Stimulated activated effector memory CD8-positive, alpha-beta T cell treated with anti-CD3 and anti-CD28 coated beads, Interleukin-12 subunit alpha, Interleukin-12 subunit beta, amount 100 ng/mL, for 72 hours (primary cell): ENCODE results near the gene SUMO3.

Experiments used
- ATAC-seq: fragments of 150-1000 bp; cut with Tn5 transposase; 2 replicates; pipeline ENCODE4 v1.10.0; 2021
- DNase-seq, 2 donors: peaks; one replicate each; pipeline ENCODE4 v3.0.0; 2021 to 2022; ENCODE audit warnings: low spot score in 2 of 2
- H3K27ac Mint-ChIP-seq: one replicate; pipeline ENCODE4 v1.8.0; 2022; ENCODE audit warnings: mild to moderate bottlenecking, mixed read lengths
- H3K36me3 Mint-ChIP-seq: one replicate; pipeline ENCODE4 v1.8.0; 2022; ENCODE audit warnings: mild to moderate bottlenecking, mixed read lengths
- H3K4me1 Mint-ChIP-seq: one replicate; pipeline ENCODE4 v1.8.0; 2022; ENCODE audit warnings: mixed read lengths
- H3K4me3 Mint-ChIP-seq: one replicate; pipeline ENCODE4 v1.8.0; 2022; ENCODE audit warnings: mild to moderate bottlenecking, mixed read lengths
- H3K9me3 Mint-ChIP-seq: one replicate; pipeline ENCODE4 v1.8.0; 2022; ENCODE audit warnings: mixed read lengths

Gene SUMO3

GRCh38 chr21:44766818-44767354 is 51.0 kb downstream of the SUMO3 start:
- ATAC-seq (no peak), DNase-seq (no peak)
- no peak overlapping the region for H3K4me3 Mint-ChIP-seq
- peaks cover 34% of the 10 kb centered on the region for H3K36me3 Mint-ChIP-seq
- H3K4me1 Mint-ChIP-seq = peaks cover 26% of the 10 kb centered on the region
- no peaks in the 10 kb centered on the region for H3K9me3 Mint-ChIP-seq
- peak overlapping the region; percentile 90 for H3K27ac Mint-ChIP-seq

DNA sequence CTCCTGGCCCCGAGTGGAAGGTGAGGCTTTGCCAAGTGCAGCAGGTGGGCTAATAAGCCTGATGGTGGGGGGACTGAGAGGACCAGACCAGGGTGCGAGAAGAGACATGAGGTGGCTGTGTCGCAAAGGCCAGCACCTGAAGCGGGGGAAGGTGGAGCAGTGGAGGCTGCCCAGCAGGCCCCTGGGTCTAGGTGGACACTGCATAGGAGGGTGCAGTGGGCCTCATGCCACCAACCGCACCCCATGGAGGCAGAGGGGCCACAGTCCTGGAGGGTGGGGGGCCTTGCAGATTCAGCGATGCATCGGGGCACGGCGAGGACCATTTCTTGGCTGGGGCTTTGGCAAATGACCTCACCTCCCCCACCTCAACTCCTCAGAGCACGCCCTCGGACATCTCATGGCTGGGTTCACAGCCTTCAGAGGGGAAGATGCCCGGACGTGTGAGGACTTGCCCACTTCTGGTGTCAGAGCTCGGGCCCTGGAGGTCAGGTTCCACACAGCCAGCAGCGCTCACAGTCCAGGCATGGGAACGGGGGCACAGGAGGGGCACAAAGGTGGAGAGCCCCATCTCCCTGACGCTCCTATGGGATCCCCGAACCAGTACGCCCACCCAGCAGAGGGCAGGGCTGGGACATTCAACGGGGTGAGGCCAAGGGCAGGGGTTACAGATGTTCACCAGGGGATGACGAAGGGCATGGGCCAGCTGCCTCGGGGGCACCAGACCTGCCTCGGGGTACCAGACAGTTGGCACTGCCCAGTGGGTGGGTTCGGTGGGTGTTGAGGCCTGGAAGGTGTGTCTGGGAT is 51.6 kb downstream of the SUMO3 start:
- ATAC-seq (no peak), DNase-seq (no peak)
- Mint-ChIP-seq H3K36me3 (peaks cover 30% of the 10 kb centered on the region), H3K9me3 (no peaks in the 10 kb centered on the region), H3K4me3 (peak overlapping the region; percentile 61), H3K4me1 (peaks cover 26% of the 10 kb centered on the region), H3K27ac (peak overlapping the region; percentile 90)

DNA sequence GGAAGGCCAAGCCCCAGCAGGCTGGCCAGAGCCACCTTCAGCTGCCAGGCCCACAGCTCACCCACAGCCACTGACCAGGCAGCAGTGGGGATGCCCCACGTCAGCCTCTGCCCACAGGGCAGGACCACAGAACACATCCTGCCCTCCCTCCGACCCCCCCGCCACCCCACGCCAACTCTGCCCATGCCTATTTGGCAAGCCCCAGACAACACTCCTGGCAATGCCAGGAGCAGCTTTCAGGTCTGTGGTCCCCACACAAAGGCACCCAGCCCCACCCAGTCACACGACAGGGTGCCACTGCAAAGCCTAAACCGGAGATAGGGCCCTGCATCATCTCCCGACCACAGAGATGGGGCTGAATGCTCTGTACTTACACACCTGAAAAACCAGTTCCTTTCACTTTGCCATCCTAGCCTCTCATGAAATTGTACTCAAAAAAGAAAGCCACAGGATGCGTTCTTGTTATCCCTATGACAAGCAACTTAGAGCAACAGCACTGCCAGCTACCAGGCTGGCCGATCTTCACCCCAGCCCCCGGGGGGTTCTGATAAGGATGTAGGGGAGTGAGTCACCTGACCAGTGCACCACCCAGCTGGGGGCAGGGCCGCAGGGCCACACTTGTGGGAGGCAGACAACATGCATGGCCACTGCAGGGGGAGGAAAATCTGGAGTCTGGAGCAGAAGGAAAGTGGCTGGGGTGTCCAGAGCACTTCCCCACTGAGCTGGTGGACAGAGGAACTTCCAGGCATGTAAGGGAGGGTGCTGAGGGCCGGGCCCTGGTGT is 52.4 kb downstream of the SUMO3 start:
- H3K4me1 Mint-ChIP-seq = peaks cover 26% of the 10 kb centered on the region
- DNase-seq = no peak
- peak; percentile 76 for ATAC-seq
- no peaks in the 10 kb centered on the region for H3K9me3 Mint-ChIP-seq
- peak overlapping the region; percentile 61 for H3K4me3 Mint-ChIP-seq
- peaks cover 22% of the 10 kb centered on the region for H3K36me3 Mint-ChIP-seq
- H3K27ac Mint-ChIP-seq = peak overlapping the region; percentile 90

GRCh38 chr21:44764319-44765230 is 53.3 kb downstream of the SUMO3 start:
- ATAC-seq = no peak
- Mint-ChIP-seq H3K9me3 (no peaks in the 10 kb centered on the region), H3K27ac (peak overlapping the region; percentile 90), H3K4me3 (peak overlapping the region; percentile 61), H3K4me1 (peaks cover 26% of the 10 kb centered on the region), H3K36me3 (peaks cover 14% of the 10 kb centered on the region)
- DNase-seq = no peak

GRCh38 chr21:44763451-44764318 is 54.2 kb downstream of the SUMO3 start:
- ATAC-seq (no peak), DNase-seq (no peak)
- H3K36me3 Mint-ChIP-seq = peaks cover 5% of the 10 kb centered on the region
- peaks cover 26% of the 10 kb centered on the region for H3K4me1 Mint-ChIP-seq
- H3K9me3 Mint-ChIP-seq = no peaks in the 10 kb centered on the region
- no peak overlapping the region for H3K4me3 Mint-ChIP-seq
- H3K27ac Mint-ChIP-seq = no peak overlapping the region

GRCh38 chr21:44763050-44763378 is 54.8 kb downstream of the SUMO3 start:
- Mint-ChIP-seq H3K27ac (no peak overlapping the region), H3K4me1 (peaks cover 26% of the 10 kb centered on the region), H3K9me3 (no peaks in the 10 kb centered on the region), H3K4me3 (no peak overlapping the region), H3K36me3 (no peaks in the 10 kb centered on the region)
- ATAC-seq = no peak
- no peak for DNase-seq

DNA sequence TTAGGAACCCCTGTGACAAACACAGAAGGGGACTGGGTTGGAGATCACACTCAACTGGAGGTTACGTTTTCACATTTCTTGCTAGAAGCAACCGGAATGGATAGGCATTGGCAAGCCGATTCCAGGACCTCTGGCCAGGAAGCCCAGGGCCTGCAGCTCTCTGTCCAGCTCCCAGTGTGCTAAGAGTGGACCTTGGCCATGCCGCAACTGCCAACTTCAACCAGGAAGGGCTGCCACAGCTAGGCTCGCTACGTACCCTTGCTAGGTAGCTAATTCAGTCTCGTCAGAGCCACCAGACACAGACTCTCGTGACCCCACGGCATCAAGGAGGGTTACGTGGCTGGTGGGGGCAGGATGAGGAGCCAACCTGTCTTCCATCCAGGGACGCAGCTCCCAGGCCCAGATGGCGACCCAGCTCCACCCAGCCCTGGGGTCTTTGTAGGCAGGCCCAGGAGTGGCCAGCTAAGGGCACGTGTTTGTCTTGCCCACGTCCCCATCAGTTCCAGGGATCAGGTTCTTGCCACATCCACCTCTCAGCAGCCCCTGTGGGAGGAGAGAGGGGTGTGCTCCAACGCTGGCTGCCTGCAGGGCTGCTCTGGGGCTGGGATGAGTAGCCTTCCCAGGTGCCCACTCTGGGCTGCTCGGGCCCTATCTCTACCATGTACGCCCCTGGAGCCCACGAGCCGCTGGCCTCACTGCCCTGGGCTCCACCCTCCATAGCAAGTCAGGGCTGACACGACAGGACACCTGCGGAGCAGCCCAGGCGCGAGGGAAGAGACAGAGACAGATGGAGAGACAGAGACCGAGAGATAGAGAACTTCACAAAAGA is 55.4 kb downstream of the SUMO3 start:
- ATAC-seq (no peak), DNase-seq (no peak)
- Mint-ChIP-seq H3K4me3 (no peak overlapping the region), H3K4me1 (peaks cover 24% of the 10 kb centered on the region), H3K9me3 (no peaks in the 10 kb centered on the region), H3K27ac (no peak overlapping the region), H3K36me3 (no peaks in the 10 kb centered on the region)

DNA sequence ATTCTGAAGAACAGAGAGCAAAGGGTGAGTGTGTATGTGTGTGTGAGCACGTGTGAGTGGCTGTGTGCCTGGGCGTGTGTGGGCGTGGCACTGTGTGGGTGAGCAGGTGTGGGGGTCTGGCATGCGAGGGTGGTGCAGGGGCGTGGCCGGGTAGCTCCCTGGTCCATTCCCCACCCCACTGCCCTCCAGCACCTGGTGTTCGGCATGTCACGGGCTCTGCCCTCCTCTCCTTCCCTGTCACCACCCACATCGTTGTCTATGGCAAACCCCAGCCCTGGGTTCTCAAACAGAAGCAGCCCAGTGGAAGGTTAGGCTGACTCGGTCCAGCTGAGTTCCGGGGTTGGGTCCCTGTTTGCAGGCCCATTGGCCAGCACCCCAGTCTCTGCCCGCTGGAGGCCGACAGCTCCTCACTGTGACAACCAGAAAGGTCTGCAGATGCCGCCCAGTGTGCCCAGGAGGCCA is 56.1 kb downstream of the SUMO3 start:
- no peak for DNase-seq
- Mint-ChIP-seq H3K4me1 (peaks cover 18% of the 10 kb centered on the region), H3K27ac (no peak overlapping the region), H3K4me3 (no peak overlapping the region), H3K36me3 (no peaks in the 10 kb centered on the region), H3K9me3 (no peaks in the 10 kb centered on the region)
- no peak for ATAC-seq

DNA sequence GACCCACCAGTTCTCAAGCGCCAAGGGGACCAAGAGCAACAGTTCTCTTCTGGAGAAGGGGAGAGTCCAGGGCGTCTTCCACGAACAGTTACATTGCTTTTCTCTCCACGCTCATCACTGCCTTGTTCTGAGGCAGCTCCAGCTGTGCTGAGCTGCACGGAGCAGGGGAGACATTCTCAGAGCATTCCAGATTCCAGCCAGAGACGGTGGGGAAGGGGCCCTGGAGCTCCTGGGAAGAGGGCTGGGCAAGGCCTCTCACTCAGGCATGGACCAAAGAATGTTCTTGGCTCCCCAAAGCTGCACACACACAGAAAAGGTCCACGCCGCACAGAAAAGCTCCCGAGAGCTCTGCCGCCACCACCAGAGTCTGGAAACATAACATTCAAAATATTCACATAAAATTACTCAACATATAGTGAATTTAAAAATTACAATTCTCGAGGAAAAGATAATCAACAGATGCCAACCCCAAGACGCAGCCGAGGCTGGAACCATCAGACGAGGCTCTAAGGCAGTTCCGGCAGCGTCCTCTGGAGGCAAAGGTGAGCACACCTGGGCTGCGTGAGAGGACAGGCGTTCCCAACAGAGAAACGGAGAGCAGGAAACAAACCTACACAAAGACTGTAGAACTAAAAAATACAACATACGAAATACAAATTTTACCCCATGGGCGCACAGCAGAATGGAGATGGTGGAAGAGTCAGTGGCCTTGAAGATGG is 56.7 kb downstream of the SUMO3 start:
- no peaks in the 10 kb centered on the region for H3K9me3 Mint-ChIP-seq
- DNase-seq = no peak
- H3K4me3 Mint-ChIP-seq = no peak overlapping the region
- no peak for ATAC-seq
- H3K36me3 Mint-ChIP-seq = no peaks in the 10 kb centered on the region
- H3K27ac Mint-ChIP-seq = no peak overlapping the region
- H3K4me1 Mint-ChIP-seq = peaks cover 13% of the 10 kb centered on the region

DNA sequence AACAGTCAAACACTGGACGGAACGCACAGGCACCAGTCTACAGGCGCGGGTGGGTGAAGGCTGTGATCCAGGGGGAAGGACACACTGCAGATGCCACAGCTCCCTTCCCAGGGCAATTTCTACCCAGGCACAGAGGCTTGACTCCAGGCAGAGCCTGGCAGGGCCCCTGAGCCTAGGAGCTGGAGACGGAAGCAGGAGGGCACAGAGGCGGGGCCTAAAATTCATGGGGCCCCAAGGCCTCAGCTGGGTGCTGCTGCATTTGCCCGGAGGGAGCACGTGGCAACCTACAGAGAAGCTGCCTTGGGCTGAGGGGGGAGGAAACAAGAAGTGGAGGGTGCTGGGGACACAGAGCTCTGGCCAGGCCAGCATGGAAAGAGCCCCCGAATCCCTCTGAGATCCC is 57.5 kb downstream of the SUMO3 start:
- DNase-seq (no peak), ATAC-seq (no peak)
- H3K36me3 Mint-ChIP-seq = no peaks in the 10 kb centered on the region
- peaks cover 5% of the 10 kb centered on the region for H3K4me1 Mint-ChIP-seq
- H3K27ac Mint-ChIP-seq = no peak overlapping the region
- H3K9me3 Mint-ChIP-seq = no peaks in the 10 kb centered on the region
- H3K4me3 Mint-ChIP-seq = no peak overlapping the region

DNA sequence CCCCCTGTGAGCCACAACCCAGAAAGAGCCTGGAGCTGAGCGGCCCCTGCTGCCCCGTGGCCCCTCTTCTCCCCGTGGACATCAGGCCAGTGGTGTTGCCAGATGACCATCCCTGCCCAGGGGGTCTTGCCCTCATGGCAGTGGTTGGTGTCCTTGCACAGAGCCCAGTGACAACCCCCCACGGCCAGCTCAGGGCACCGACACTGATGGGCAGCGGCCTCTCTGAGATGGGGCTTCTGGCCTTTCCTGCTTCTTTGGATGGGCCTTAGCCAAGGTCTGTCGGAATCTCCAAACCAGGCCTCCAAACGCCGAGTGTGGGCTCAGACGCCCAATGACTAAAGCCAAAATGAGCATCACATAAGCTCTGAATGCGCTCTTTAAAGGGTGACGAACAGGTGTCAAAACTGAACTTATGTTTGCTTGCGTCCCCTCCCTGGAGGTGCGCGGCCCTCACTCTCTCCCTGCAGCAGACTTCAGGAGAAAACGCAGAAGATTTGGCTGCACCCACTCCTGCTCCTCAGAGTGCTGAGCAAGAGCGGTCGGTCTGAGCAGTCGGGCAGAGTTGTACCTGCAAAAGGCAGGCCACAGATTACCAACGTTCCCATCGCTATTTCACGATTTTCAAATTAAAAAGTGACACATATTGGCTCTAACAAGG is 58.1 kb downstream of the SUMO3 start:
- Mint-ChIP-seq H3K27ac (no peak overlapping the region), H3K4me1 (no peaks in the 10 kb centered on the region), H3K36me3 (no peaks in the 10 kb centered on the region), H3K9me3 (peaks cover 2% of the 10 kb centered on the region), H3K4me3 (no peak overlapping the region)
- no peak for DNase-seq
- no peak for ATAC-seq

- H3K4me3 Mint-ChIP-seq = no peak overlapping the region
- DNase-seq (no peak), ATAC-seq (no peak)
- H3K27ac Mint-ChIP-seq = no peak overlapping the region
- H3K4me1 Mint-ChIP-seq = no peaks in the 10 kb centered on the region
- H3K9me3 Mint-ChIP-seq = peaks cover 3% of the 10 kb centered on the region
- no peaks in the 10 kb centered on the region for H3K36me3 Mint-ChIP-seq
These were observed 58.9 kb downstream of the SUMO3 start for GRCh38 chr21:44758781-44759627.
